HG02610 (cell line): ENCODE measurements around the gene STK39.
A peak's percentile ranks its signal among the peaks of the same experiment; 100 is the strongest.

Source experiments
- ATAC-seq: cut with Tn5 transposase; IDR thresholded peaks from one replicate; pipeline ENCODE4 v1.9.1; 2021; ENCODE audit warnings: mild to moderate bottlenecking, moderate library complexity; ENCODE audit not compliant: unreplicated experiment

Gene STK39

DNA sequence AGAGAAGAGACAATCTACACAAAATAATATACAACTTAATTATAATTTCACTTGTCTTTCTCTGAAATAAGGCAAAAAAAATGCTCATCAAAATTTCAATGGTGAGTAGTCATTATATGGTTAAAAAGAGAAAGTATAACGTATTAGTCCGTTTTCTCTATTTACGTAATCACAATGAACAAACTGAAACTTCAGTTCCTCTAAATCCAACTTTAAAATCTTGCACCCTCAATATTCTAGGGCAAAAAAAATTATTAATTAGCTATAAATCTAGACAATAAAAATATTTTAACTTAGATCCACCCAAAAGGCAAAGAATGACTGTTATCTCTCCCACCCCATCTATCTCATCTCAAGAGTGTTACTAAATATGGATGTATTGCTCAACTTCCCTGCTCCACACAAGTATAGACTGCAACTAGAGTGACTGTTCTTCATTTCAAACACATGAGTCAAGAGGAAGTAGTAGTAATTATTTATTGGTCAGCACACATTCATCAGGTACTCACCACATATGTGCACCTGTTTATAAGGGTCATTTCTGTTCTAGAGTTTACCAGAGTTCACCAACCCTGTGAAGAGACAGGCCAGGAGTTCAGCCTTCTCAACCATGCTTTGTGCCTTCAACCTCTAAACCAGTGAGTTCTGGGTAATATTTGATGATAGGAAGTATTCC, 36.4 kb downstream of the STK39 start:
- ATAC-seq: no peak

GRCh38 chr2:168210216-168210894, 37.0 kb downstream of the STK39 start:
- no peak for ATAC-seq

DNA sequence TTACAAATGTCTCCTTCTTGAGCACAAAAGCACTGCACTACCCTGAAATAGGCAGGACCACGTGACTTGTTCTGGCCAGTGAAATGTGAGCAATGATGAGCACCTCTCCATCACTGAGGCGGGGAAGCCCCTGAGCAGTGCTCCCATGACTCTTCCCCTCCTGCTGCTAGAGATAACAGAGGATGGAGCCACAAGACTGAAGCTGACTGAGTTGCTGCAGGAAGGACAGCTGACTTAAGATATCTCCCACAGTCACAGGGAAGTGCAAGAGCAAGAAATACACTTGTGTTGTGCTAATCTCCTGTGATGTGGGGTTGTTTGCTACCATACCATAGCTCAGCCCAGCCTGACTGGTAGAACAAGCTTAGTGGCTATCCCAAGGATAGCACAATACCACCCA, 38.7 kb downstream of the STK39 start:
- no peak for ATAC-seq

GRCh38 chr2:168207851-168208250, 39.5 kb downstream of the STK39 start:
- ATAC-seq: no peak

DNA sequence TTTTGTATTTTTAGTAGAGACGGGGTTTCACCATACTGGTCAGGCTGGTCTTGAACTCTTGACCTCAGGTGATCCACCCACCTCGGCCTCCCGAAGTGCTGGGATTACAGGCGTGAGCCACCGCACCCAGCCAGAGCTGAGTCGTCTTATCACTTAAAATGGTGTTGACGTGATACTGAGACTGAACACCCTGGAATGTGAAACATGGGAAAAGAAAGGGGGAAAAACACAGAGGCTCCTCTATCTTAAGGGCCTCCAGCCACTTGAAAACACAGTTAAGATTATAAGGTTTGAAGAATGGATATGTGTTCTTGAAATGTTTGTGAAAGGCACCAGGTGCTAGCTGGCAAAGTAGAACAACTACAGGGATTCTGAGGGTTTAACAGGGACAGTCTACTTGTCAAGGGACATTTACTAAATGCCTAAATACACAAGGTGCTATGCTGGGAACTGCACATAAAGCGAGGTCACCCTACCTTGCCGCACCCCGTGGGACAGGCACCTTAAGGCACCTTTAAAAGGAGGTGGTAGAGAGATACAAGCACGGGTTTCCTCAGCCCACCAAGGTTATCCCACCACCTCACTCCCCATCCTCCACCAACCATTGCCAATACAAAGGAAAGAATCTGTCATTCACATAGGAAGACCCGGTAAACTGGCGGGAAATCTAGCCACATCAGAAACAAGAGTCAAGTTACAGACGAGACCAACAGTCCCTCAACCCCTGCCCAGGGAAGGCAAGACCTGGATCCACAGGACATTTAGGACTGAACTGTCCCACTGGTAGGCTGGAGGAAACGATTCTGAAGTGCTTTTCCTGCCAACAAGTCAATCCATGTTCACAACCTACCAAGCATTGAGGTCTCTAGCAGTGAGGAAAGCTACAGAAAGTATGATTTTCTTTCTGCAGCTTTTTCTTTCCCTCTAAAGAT, 43.4 kb downstream of the STK39 start:
- ATAC-seq: no peak

DNA sequence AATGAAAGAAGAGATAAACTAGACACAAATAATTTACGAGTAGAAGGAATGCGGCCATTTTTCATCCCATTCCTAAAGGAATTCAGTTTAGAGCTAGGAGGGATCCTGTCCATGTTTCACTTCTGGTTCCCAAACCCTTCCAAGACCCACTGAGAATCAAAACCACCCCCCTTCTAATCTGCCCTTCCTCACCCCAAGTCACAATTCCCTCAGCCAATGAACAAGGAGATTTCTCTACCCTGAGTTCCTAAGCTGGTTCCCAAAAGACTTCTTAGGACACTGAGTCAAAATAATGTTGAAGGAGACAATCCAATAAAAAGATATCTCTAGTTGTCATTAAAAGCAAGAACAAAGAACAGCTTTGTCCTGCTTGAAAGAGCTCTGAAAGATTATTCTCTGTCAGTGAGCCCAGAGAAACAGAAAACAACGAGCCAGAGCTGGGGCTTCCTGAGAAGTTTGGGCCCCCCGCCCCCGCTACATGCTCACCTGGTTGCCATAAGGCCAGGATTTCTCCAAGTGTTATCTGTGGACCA, 45.7 kb downstream of the STK39 start:
- ATAC-seq: no peak

GRCh38 chr2:168200930-168201583, 46.3 kb downstream of the STK39 start:
- no peak for ATAC-seq

DNA sequence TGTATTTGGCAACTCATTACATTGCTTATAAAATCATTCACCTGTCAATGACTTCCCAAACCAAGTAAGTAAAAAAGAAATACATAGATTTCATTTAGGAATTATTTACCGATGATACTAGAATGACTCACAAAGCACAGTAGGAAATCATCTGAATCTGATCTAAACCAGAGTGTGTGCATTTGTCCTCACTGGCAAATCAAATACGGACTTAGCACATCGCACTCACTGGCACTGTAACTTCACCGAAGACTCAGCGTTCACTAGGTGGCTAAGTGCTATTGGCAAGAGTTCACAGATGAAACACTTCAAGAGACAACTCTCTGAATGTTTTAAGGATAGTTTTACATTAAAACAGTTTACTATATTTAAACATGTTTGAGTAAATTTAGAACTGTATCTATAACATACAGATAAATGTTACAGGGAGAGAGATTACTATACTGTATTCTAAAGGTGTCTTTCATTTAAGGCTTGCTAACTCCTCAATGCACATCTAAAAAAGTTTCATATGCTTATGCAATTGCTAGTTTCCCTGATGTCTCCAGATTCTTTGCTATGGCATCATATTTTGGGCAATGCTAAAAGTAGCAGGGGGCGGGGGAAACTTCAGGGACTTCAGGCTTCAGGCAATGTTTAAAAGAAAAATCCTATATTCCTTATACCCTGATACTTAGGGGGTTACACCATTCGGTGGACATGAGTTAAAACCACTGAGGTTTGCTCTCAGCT, 48.8 kb downstream of the STK39 start:
- no peak for ATAC-seq

- no peak for ATAC-seq
Observed at GRCh38 chr2:168196764-168197180, 50.6 kb downstream of the STK39 start.

- peak; percentile 93 for ATAC-seq
Observed at GRCh38 chr2:168194784-168195522, 52.4 kb downstream of the STK39 start.

- no peak for ATAC-seq
Observed at GRCh38 chr2:168192839-168193616, 54.4 kb downstream of the STK39 start.

DNA sequence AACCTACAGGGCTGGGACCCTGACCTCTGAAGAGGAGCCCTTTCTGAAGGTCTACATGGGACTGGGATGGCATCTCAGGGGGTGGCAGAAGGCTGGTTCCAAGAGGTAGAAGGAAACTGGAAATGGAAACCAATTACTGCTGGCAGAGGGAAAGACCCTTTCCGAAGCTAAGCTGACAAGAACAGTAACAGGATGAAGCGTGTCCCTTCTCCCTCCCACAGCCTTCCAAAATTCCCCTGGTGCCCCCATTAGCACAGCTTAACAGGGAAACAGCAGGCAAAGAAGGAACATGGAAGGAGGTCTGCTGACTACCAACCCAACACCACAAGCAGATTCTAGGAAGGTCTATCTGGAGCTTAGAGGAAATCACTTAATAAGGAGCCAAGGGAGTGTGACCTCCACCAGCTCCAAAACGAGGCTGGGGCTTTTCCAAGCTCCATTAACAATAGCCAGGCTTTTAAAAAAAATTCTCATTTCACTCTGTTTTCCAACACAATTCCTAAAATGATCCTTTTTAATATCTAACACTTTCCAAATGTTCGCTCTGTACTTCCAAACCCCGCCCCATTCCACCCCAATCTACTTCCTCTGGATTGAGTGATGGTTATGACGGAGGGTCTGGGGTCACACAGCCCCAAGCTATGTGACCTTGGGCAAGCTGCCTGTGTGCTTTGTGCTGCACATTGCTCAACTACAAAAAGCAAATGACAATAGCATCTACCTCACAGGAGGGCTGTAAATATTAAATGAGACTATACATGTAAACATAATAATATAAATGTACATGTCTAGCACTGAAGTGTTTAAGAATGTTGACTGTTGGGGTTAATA, 55.2 kb downstream of the STK39 start:
- no peak for ATAC-seq

DNA sequence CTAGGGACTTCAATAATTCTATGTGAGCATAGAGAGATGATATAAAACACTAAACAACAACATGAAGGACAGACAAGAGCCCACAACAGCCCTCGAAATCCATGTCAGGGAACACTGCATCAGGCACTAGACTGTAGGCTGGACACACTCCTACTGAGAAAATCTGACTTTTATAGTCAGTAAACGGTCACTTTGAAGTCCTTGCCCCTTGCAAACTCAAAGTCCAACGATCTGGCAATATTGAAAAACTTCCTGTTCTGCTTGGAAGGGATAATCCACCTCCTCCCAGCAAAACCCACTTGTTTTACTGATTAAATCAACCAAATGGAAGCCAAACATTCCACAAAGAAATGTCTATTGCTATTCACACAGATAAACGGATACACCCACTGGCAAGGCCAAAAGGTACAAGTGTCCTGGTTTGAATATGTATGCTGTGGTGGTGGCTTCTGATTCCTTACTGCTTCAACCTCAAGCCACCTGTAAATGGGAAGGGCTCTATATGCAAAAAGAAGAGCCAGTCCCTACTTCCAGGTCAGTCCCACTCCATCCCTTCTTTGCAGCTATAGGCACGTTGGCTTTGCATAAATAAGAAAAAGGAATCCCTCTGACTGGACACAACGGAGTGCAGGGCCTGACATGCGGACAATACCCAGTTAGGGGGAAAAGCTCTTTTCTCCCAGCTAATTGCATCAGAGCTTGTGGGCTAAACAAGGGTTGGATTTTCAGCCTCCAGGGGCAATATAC, 56.6 kb downstream of the STK39 start:
- ATAC-seq: no peak

DNA sequence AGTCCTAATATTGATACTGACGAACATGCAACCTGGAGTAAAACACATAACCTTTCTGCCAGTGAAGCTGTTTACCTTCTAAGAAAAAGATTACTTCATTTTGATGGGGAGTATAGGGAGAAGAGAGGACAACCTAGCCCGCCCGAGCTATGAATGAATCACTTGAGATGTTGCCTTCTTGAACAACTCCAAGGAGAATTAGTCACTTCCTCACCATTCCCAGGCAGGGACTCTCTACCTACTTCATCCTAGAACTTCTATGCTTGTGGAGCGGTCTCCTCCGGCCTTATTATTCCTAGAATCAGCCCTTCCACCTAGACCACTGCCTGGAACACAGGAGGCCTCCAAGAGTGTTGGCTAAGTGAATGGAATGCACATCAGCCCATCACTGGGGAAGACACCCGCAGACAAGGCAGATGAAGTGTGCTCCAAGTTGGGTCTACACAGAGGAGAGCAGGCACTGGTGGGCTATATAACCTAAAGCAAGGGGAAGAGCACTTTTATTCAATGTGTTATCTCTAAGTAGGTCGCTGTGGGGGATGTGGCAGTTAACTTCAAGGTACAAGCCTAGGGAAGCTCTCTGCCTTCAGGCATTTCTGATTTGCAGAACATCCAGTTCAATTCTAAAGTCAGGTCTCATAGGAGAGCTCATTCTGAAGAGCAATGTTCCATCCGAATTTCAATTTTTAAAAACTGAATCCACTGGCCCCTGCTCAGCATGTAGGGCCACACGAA, 57.4 kb downstream of the STK39 start:
- no peak for ATAC-seq

DNA sequence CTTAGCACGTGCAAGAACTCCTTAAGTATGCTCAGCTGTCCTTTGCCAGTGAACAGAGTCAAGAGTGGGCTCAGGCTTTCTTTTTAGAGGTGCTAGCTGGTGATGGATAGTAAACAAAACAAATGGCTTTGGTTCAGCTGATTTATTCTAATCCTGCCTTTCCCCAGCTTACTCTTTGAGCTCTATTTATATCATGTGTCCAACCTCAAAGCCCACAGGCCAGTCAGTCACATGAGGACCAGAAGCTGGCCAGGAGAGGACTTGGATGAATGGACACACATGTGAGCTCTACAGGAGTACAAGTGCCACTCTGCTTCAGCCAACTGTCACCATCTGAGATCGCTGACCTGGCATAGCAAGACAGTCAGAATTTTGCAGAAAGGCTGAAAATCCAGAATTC, 59.4 kb downstream of the STK39 start:
- ATAC-seq: no peak

DNA sequence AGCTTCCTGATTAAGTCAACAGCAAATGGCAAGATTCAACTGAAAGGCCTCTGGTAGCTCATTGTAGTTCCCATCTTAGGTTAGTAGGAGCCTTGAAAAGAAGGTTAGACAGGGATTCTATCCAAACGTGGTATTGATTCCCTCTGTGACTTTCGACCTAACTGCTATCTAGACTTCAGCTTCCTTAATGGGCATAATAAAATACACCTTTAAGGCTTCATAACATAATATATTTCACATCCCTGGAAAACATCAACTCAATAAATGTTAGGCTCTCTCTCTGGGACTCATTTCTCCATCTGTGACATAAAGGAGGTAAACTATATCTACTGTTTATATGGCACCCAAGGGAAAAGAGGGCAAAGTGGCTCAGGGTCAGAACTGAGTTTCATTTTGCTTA, 60.9 kb downstream of the STK39 start:
- no peak for ATAC-seq
